Cardiac fibroblast (primary cell): ENCODE data around the gene FNDC3B.

ENCODE experiments used
- DNase-seq, 2 donors: peaks; one replicate each; pipeline versions ENCODE4 v3.0.0 to v3.0.0-alpha.2; 2010; ENCODE audit warnings: low read depth in 2 of 2
- H3K4me3 ChIP-seq, 2 donors: replicated peaks in 1 of 2; 1 replicate in 1 of 2; 2 replicates in 1 of 2; pipeline ENCODE4 v1.5.1; 2011; ENCODE audit warnings: low read depth in 2 of 2, low read length in 2 of 2, mild to moderate bottlenecking in 2 of 2, moderate library complexity in 1 of 2
- TF ChIP-seq, protein P1 (sequence below): IDR thresholded peaks from one replicate; pipeline ENCODE4 v1.5.1; 2011; ENCODE audit warnings: low read depth, mild to moderate bottlenecking, low read length, inconsistent platforms

The FNDC3B gene

GRCh38 chr3:172396400-172396799 is 357.0 kb downstream of the FNDC3B start:
- TF ChIP-seq, protein P1, sequence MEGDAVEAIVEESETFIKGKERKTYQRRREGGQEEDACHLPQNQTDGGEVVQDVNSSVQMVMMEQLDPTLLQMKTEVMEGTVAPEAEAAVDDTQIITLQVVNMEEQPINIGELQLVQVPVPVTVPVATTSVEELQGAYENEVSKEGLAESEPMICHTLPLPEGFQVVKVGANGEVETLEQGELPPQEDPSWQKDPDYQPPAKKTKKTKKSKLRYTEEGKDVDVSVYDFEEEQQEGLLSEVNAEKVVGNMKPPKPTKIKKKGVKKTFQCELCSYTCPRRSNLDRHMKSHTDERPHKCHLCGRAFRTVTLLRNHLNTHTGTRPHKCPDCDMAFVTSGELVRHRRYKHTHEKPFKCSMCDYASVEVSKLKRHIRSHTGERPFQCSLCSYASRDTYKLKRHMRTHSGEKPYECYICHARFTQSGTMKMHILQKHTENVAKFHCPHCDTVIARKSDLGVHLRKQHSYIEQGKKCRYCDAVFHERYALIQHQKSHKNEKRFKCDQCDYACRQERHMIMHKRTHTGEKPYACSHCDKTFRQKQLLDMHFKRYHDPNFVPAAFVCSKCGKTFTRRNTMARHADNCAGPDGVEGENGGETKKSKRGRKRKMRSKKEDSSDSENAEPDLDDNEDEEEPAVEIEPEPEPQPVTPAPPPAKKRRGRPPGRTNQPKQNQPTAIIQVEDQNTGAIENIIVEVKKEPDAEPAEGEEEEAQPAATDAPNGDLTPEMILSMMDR = no peak
- DNase-seq = no peak
- no peak overlapping the region for H3K4me3 ChIP-seq

GRCh38 chr3:172397716-172398405 is 358.5 kb downstream of the FNDC3B start:
- TF ChIP-seq, protein P1 = no peak
- peak; percentile 73 to 79 for DNase-seq
- no peak overlapping the region for H3K4me3 ChIP-seq

GRCh38 chr3:172398484-172398883 is 359.1 kb downstream of the FNDC3B start:
- H3K4me3 ChIP-seq = no peak overlapping the region
- DNase-seq = no peak
- TF ChIP-seq, protein P1 = no peak

GRCh38 chr3:172402090-172402489 is 362.7 kb downstream of the FNDC3B start:
- no peak for DNase-seq
- no peak overlapping the region for H3K4me3 ChIP-seq
- TF ChIP-seq, protein P1 = no peak

DNA sequence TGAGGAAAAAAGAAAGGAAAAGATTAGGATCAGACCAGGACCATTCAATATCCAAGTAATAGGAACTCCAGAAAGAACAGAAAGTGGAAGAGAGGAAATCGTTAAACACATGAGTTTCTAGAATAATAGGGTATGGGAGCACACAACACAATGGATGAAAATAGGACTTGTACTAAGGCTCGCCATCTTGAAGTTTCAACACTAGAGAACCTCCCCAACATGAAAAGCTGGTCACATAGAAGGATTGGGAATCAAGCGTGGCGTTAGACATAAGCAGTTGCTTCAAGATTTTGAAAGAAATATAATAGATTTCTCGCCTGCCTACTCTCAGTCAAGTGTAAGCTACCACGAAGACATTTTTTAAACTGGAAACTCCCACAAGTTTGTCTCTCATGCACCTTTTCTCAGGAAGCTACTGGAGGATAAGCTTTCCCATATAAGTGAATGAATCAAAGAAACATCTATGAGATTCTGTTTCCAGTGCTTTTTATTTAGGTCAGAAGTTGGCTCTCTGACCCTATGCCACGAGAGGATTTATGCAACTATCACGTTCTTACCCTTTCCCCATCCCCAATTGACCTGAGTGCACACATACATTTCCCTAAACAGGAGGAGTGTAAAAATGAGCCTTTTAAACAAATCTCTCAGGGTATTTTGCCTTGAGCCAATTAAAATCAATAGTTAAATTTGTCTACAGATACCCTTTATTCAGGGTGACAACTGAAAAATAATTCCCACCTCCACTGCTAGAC is 363.7 kb downstream of the FNDC3B start:
- H3K4me3 ChIP-seq = no peak overlapping the region
- no peak for DNase-seq
- TF ChIP-seq, protein P1 = no peak

GRCh38 chr3:172404237-172404962 is 365.0 kb downstream of the FNDC3B start:
- TF ChIP-seq, protein P1 = no peak
- DNase-seq = no peak
- no peak overlapping the region for H3K4me3 ChIP-seq
